Gastroesophageal sphincter (tissue), 3 donors: Measurements from ENCODE around the gene COG1.

Experiments
- CTCF ChIP-seq, 4 experiments: fragments of 200-600 bp in 2 of 4; fragments of 450-650 bp in 2 of 4; sonication (generic) in 1 of 4; IDR thresholded peaks; one replicate each; pipeline ENCODE4 v1.5.1; 2017 to 2019; ENCODE audit warnings: antibody characterized with exemption in 4 of 4, mild to moderate bottlenecking in 2 of 4, moderate library complexity in 2 of 4
- POLR2AphosphoS5 ChIP-seq: sonication (generic); formaldehyde crosslinking; IDR thresholded peaks from one replicate; pipeline ENCODE4 v1.6.1; 2017; ENCODE audit warnings: antibody characterized with exemption

GRCh38 chr17:73160980-73161630, 31.8 kb upstream of the COG1 start:
- no peak for TF ChIP-seq CTCF (IDR thresholded peaks at IDR 0.05)
- TF ChIP-seq POLR2AphosphoS5 = no peak
